Measurements from ENCODE around the gene ME2. TPM values are rescaled to one million over a fixed set of nuclear protein-coding genes. Genes with fewer than 3 reads are reported as not detected.
A peak's percentile ranks its signal among the peaks of the same experiment; 100 is the strongest.
"Not testable (repeated sequence)": the region's sequence is repeated elsewhere in the genome, so short reads cannot be mapped to it uniquely, and the experiment has no call there.

ME2 gene
- total RNA-seq, result 10 to 100 TPM; 11.8 to 60.8 (median 48.1) TPM

DNA sequence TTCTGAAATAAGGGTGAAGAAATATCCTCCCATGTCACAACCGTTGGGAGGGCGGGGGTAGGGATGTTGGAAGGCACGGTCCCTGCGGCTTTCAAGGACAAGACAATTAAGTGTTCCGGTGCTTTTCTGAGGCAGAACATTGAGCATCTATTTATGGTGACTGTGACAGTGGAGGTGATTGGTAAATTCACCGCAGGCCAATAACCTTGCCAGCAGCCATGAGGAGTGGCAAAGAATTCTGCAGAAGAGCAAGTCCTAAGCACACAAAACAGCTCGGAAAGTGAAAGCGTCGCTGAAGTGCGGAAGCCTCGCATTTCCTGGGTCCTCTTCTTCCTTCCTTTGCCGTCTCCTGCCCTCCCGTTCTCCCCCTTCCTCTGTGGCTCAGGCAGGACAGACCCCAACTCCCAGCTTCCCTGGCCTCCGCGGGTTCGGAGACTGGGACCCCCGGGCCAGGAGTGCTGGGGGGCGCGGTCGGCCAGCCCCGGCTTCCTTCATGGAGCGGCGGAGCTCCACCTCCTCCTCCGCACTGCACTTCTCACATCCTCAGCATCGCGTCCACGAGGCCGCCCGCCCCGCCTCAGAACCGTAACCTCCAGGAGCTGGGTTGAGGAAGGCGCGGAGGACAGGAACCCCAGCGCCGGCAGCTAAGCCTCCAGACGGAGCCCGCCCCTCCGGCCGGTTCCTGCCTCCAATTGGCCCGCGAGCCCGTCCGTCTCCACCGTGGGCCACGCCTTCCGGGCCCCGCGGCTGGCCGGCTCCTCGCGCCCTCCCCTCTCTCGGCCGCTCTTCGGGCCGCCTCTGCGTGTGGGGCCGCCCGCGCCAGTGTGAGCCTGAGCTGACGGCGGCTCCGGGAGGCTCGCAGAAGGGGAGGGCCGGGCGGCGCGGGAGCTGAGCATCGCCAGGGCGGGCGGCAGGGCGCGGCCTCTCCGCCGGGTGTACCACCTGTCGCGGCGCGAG is at the start of gene ME2:
TSS of gene ME2 (plus strand) at position 774 of the 957 bp plus-strand sequence. CDS start 16,703 bp downstream, outside the sequence.
- TF ChIP-seq POLR2A (IDR thresholded peaks at IDR 0.05), result peak; percentile 92 to 94
- TF ChIP-seq, protein P1, sequence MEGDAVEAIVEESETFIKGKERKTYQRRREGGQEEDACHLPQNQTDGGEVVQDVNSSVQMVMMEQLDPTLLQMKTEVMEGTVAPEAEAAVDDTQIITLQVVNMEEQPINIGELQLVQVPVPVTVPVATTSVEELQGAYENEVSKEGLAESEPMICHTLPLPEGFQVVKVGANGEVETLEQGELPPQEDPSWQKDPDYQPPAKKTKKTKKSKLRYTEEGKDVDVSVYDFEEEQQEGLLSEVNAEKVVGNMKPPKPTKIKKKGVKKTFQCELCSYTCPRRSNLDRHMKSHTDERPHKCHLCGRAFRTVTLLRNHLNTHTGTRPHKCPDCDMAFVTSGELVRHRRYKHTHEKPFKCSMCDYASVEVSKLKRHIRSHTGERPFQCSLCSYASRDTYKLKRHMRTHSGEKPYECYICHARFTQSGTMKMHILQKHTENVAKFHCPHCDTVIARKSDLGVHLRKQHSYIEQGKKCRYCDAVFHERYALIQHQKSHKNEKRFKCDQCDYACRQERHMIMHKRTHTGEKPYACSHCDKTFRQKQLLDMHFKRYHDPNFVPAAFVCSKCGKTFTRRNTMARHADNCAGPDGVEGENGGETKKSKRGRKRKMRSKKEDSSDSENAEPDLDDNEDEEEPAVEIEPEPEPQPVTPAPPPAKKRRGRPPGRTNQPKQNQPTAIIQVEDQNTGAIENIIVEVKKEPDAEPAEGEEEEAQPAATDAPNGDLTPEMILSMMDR (IDR thresholded peaks at IDR 0.05), result no peak
- peak; percentile 89 to 94 for DNase-seq
- Histone ChIP-seq H3K36me3 (no peaks in the 10 kb centered on the region), H3K4me1 (peaks cover 0 to 3% of the 10 kb centered on the region in 2 donors), H3K9me3 (no peaks in the 10 kb centered on the region), H3K27ac (peak within 1 kb of the TSS; percentile 88 to 90), H3K27me3 (no peaks in the 10 kb centered on the region), H3K4me3 (peak within 1 kb of the TSS; percentile 77 to 86)
- intact Hi-C loops (cut with DNase I; ENCODE audit: low total_unique reads), result no loop called here

DNA sequence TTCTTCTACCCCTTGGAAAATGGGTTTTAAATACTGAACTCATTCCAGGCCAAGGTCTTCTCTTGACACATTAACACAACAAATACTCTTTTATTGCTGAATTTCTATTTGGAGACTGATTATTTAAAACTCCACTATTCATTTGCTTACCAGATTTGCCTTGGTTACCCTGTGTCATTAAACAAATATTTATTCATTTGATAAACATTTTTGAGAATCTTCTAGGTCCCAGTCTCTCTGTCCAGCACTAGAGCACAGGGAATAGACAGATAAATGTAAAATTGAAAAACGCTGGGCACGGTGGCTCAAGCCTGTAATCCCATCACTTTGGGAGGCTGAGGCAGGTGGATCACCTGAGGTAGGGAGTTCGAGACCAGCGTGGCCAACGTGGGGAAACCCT is 49.3 kb upstream of the ME2 start:
- H3K4me1 ChIP-seq, result no peaks in the 10 kb centered on the region
- no peak overlapping the region for H3K27ac ChIP-seq
- TF ChIP-seq, protein P1 (IDR thresholded peaks at IDR 0.05), result no peak
- TF ChIP-seq POLR2A (IDR thresholded peaks at IDR 0.05), result no peak
- H3K27me3 ChIP-seq, result no peaks in the 10 kb centered on the region
- no peaks in the 10 kb centered on the region for H3K9me3 ChIP-seq
- DNase-seq, result no peak
- intact Hi-C loops (cut with DNase I; ENCODE audit: low total_unique reads), result no loop called here
- no peaks in the 10 kb centered on the region for H3K36me3 ChIP-seq
- H3K4me3 ChIP-seq, result no peak overlapping the region

DNA sequence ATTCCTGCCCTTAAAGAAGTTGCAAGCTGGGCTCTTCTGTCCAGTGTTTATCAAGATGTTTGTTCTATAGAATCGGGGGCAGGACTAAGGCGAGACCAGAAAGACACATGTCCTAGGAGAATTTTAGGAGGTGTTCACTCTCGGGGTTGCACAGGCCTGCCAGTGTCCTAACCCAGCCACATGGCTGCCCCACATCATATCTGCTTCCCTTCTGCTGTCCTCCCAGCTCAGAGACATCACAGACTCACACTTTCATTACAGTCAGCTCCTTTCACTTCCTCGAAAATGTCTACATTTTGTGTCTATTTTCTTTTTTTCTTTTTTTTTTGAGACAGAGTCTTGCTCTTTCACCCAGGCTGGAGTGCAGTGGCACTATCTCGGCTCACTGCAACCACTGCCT is 48.4 kb upstream of the ME2 start:
- H3K9me3 ChIP-seq, result no peaks in the 10 kb centered on the region
- no peaks in the 10 kb centered on the region for H3K4me1 ChIP-seq
- H3K27me3 ChIP-seq, result no peaks in the 10 kb centered on the region
- intact Hi-C loops (cut with DNase I; ENCODE audit: low total_unique reads), result no loop called here
- DNase-seq, result no peak
- H3K36me3 ChIP-seq, result no peaks in the 10 kb centered on the region
- H3K4me3 ChIP-seq, result no peak overlapping the region
- H3K27ac ChIP-seq, result no peak overlapping the region
- no peak for TF ChIP-seq POLR2A (IDR thresholded peaks at IDR 0.05)
- TF ChIP-seq, protein P1 (IDR thresholded peaks at IDR 0.05), result no peak

DNA sequence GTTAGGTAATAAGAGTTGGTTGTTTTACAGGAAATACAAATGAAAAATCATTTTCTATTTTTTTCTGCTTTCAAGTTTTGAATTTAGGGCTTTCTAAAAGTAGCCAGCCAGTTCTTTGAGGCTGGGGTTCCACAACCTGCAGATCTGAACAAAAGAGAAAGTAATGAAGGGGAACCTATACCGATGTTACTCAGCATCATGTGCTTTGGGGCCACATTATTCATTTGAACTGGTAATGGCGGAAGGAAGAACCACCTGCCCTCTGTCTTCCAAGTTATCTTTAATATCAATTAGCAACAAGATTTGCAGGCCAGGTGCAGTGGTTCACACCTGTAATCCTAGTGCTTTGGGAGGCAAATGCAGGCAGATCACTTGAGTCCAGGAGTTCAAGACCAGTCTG is 46.2 kb upstream of the ME2 start:
- TF ChIP-seq, protein P1 (IDR thresholded peaks at IDR 0.05), result no peak
- no peak for TF ChIP-seq POLR2A (IDR thresholded peaks at IDR 0.05)
- Histone ChIP-seq H3K9me3 (no peaks in the 10 kb centered on the region), H3K36me3 (no peaks in the 10 kb centered on the region), H3K27ac (no peak overlapping the region), H3K4me3 (no peak overlapping the region), H3K4me1 (no peaks in the 10 kb centered on the region), H3K27me3 (no peaks in the 10 kb centered on the region)
- intact Hi-C loops (cut with DNase I; ENCODE audit: low total_unique reads), result no loop called here
- no peak for DNase-seq

DNA sequence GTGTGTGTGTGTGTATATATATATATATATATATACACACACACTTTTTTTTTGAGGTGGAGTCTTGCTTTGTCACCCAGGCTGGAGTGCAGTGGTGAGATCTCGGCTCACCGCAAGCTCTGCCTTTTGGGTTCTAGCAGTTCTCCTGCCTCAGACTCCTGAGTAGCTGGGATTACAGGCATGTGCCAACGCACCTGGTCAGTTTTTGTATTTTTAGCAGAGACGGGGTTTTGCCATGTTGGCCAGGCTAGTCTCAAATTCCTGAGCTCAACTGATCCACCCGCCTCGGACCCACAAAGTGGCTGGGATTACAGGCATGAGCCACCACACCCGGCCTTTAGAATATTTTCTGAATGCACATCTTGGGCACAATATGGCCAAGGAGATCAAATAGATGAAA is 45.4 kb upstream of the ME2 start:
- H3K9me3 ChIP-seq; DNase-seq; H3K4me1 ChIP-seq; H3K27ac ChIP-seq; H3K27me3 ChIP-seq; H3K36me3 ChIP-seq; intact Hi-C loops (cut with DNase I; ENCODE audit: low total_unique reads); H3K4me3 ChIP-seq: not testable (repeated sequence)

Data from uterus (tissue), 4 donors.